Activated T-cell treated with anti-CD3 and anti-CD28 coated beads, Interleukin-2, amount 50 U/mL, for 4 hours (primary cell): ENCODE measurements around the gene DNAJC5. TPM values are rescaled to one million over a fixed set of nuclear protein-coding genes. Genes with fewer than 3 reads are reported as not detected.

Experiments
- ATAC-seq, 2 donors: fragments of 200-7000 bp; cut with Tn5 transposase; one replicate each; pipeline ENCODE4 v1.10.0; 2021
- DNase-seq: peaks from one replicate; pipeline ENCODE4 v3.0.0-alpha.2; 2020
- H3K27me3 Mint-ChIP-seq: one replicate; pipeline ENCODE4 v1.8.0; 2021; ENCODE audit warnings: low read depth, mixed read lengths
- H3K36me3 Mint-ChIP-seq: one replicate; pipeline ENCODE4 v1.8.0; 2022; ENCODE audit warnings: mixed read lengths; ENCODE audit not compliant: insufficient read depth
- H3K4me1 Mint-ChIP-seq: one replicate; pipeline ENCODE4 v1.8.0; 2021; ENCODE audit warnings: low read depth, mixed read lengths
- H3K4me3 Mint-ChIP-seq: one replicate; pipeline ENCODE4 v1.8.0; 2021; ENCODE audit warnings: mild to moderate bottlenecking, moderate library complexity, mixed read lengths
- H3K9me3 Mint-ChIP-seq: one replicate; pipeline ENCODE4 v1.8.0; 2021; ENCODE audit warnings: mixed read lengths
- total RNA-seq, 3 donors: library from RNA; stranded (reverse); gene quantifications; one replicate each; pipeline ENCODE4 v1.2.1, GENCODE V29; 2021

The DNAJC5 gene
- total RNA-seq, 3 donors from 2014 or later: 37.2 to 38.5 (median 37.8) TPM

GRCh38 chr20:63962426-63963347 is 67.8 kb downstream of the DNAJC5 start:
- H3K9me3 Mint-ChIP-seq: no peaks in the 10 kb centered on the region
- ATAC-seq (no peak), DNase-seq (no peak)
- no peaks in the 10 kb centered on the region for H3K27me3 Mint-ChIP-seq
- no peak overlapping the region for H3K4me3 Mint-ChIP-seq
- H3K36me3 Mint-ChIP-seq: peaks cover 2% of the 10 kb centered on the region
- peaks cover 4% of the 10 kb centered on the region for H3K4me1 Mint-ChIP-seq

GRCh38 chr20:63963348-63963741 is 68.4 kb downstream of the DNAJC5 start:
- Mint-ChIP-seq H3K9me3 (no peaks in the 10 kb centered on the region), H3K4me3 (no peak overlapping the region), H3K27me3 (no peaks in the 10 kb centered on the region), H3K36me3 (peaks cover 2% of the 10 kb centered on the region), H3K4me1 (peaks cover 4% of the 10 kb centered on the region)
- DNase-seq (no peak), ATAC-seq (no peak)

- no peaks in the 10 kb centered on the region for H3K27me3 Mint-ChIP-seq
- ATAC-seq: no peak
- no peak for DNase-seq
These were observed 68.9 kb downstream of the DNAJC5 start for GRCh38 chr20:63963784-63964301.

GRCh38 chr20:63964412-63964811 is 69.5 kb downstream of the DNAJC5 start:
- DNase-seq (no peak), ATAC-seq (no peak)
- Mint-ChIP-seq H3K4me1 (peaks cover 10% of the 10 kb centered on the region), H3K4me3 (no peak overlapping the region), H3K27me3 (no peaks in the 10 kb centered on the region), H3K36me3 (peaks cover 2% of the 10 kb centered on the region), H3K9me3 (no peaks in the 10 kb centered on the region)

More at GRCh38 chr20:63963784-63964301, 68.9 kb downstream of the DNAJC5 start:
- H3K36me3 Mint-ChIP-seq: peaks cover 2% of the 10 kb centered on the region
- H3K9me3 Mint-ChIP-seq: no peaks in the 10 kb centered on the region
- H3K4me3 Mint-ChIP-seq: no peak overlapping the region
- peaks cover 8% of the 10 kb centered on the region for H3K4me1 Mint-ChIP-seq

GRCh38 chr20:63966172-63966943 is 71.4 kb downstream of the DNAJC5 start:
- peaks cover 2% of the 10 kb centered on the region for H3K36me3 Mint-ChIP-seq
- peaks cover 12% of the 10 kb centered on the region for H3K4me1 Mint-ChIP-seq
- H3K9me3 Mint-ChIP-seq: no peaks in the 10 kb centered on the region
- no peak overlapping the region for H3K4me3 Mint-ChIP-seq
- DNase-seq: no peak
- H3K27me3 Mint-ChIP-seq: no peaks in the 10 kb centered on the region
- ATAC-seq: no peak

- no peak for ATAC-seq
- Mint-ChIP-seq H3K36me3 (peaks cover 2% of the 10 kb centered on the region), H3K9me3 (no peaks in the 10 kb centered on the region), H3K4me1 (peaks cover 12% of the 10 kb centered on the region), H3K27me3 (no peaks in the 10 kb centered on the region), H3K4me3 (no peak overlapping the region)
- DNase-seq: no peak
These were observed 72.0 kb downstream of the DNAJC5 start for GRCh38 chr20:63966944-63967322.

- Mint-ChIP-seq H3K4me3 (peak overlapping the region; percentile 43), H3K4me1 (peaks cover 12% of the 10 kb centered on the region), H3K36me3 (peaks cover 2% of the 10 kb centered on the region), H3K27me3 (no peaks in the 10 kb centered on the region), H3K9me3 (no peaks in the 10 kb centered on the region)
- ATAC-seq (no peak), DNase-seq (no peak)
These were observed 72.6 kb downstream of the DNAJC5 start for GRCh38 chr20:63967330-63968135.

GRCh38 chr20:63968136-63968927 is 73.4 kb downstream of the DNAJC5 start:
- no peaks in the 10 kb centered on the region for H3K9me3 Mint-ChIP-seq
- H3K4me3 Mint-ChIP-seq: peak overlapping the region; percentile 83
- no peak for DNase-seq
- H3K4me1 Mint-ChIP-seq: peaks cover 13% of the 10 kb centered on the region
- no peaks in the 10 kb centered on the region for H3K27me3 Mint-ChIP-seq
- ATAC-seq: no peak
- no peaks in the 10 kb centered on the region for H3K36me3 Mint-ChIP-seq

- H3K4me3 Mint-ChIP-seq: peak overlapping the region; percentile 83
- H3K4me1 Mint-ChIP-seq: peaks cover 18% of the 10 kb centered on the region
- H3K9me3 Mint-ChIP-seq: no peaks in the 10 kb centered on the region
- DNase-seq (no peak), ATAC-seq (peak; percentile 39 to 46)
- H3K36me3 Mint-ChIP-seq: peaks cover 2% of the 10 kb centered on the region
- no peaks in the 10 kb centered on the region for H3K27me3 Mint-ChIP-seq
These were observed 74.2 kb downstream of the DNAJC5 start for GRCh38 chr20:63968928-63969760.

- peak within 1 kb of the TSS; percentile 83 for H3K4me3 Mint-ChIP-seq
- no peaks in the 10 kb centered on the region for H3K27me3 Mint-ChIP-seq
- H3K36me3 Mint-ChIP-seq: peaks cover 6% of the 10 kb centered on the region
- H3K9me3 Mint-ChIP-seq: no peaks in the 10 kb centered on the region
- peaks cover 21% of the 10 kb centered on the region for H3K4me1 Mint-ChIP-seq
- ATAC-seq: peak; percentile 60
- DNase-seq: peak; percentile 59
These were observed 75.2 kb downstream of the DNAJC5 start, which contains the start of gene ZNF512B for GRCh38 chr20:63969838-63970713. Gene ZNF512B (minus strand): TSS chr20:63969930. CDS start chr20:63967950, 1,980 bp downstream.

GRCh38 chr20:63970714-63971431 is 75.9 kb downstream of the DNAJC5 start:
- Mint-ChIP-seq H3K4me1 (peaks cover 21% of the 10 kb centered on the region), H3K27me3 (no peaks in the 10 kb centered on the region), H3K36me3 (peaks cover 6% of the 10 kb centered on the region), H3K9me3 (no peaks in the 10 kb centered on the region), H3K4me3 (peak overlapping the region; percentile 69)
- no peak for ATAC-seq
- DNase-seq: no peak
